Urinary bladder (tissue), 4 donors: ENCODE results near the gene UBR4. TPM values are rescaled to one million over a fixed set of nuclear protein-coding genes. Genes with fewer than 3 reads are reported as not detected.
"Not testable (repeated sequence)": the region's sequence is repeated elsewhere in the genome, so short reads cannot be mapped to it uniquely, and the experiment has no call there.

Experiments
- DNase-seq: peaks from one replicate; pipeline ENCODE4 v3.0.0-alpha.2; 2015; ENCODE audit errors: extremely low spot score
- H3K27ac ChIP-seq: one replicate; pipeline ENCODE4 v1.5.1; 2013; ENCODE audit warnings: low read depth, mild to moderate bottlenecking, moderate library complexity
- H3K36me3 ChIP-seq: one replicate; pipeline ENCODE4 v1.6.1; 2013; ENCODE audit warnings: mild to moderate bottlenecking, moderate library complexity; ENCODE audit not compliant: insufficient read depth
- H3K4me1 ChIP-seq: one replicate; pipeline ENCODE4 v1.6.1; 2013; ENCODE audit warnings: mild to moderate bottlenecking, moderate library complexity; ENCODE audit not compliant: insufficient read depth
- H3K4me3 ChIP-seq: one replicate; pipeline ENCODE4 v1.5.1; 2013; ENCODE audit warnings: low read depth, low read length
- WGBS: extraction: QIAGEN DNeasy Blood & Tissue Kit; methylation state at CpG from one replicate; pipeline ENCODE4 v1.1.7; 2013; 5-methylcytosine and 5-hydroxymethylcytosine counted together
- polyA plus RNA-seq: library from polyadenylated mRNA; stranded (reverse); fragments of 200-250 nt; gene quantifications from one replicate; pipeline ENCODE4 v1.2.3, GENCODE V29; 2013
- total RNA-seq: library from RNA; depleted of rRNA; stranded (reverse); fragments of >200 nt; gene quantifications from one replicate; pipeline ENCODE4 v1.2.3, GENCODE V29; 2014
- donor health status: healthy with polysubstance abuse.
- donor health status: healthy.

The UBR4 gene
- total RNA-seq (118 TPM), polyA plus RNA-seq (121 TPM)

DNA sequence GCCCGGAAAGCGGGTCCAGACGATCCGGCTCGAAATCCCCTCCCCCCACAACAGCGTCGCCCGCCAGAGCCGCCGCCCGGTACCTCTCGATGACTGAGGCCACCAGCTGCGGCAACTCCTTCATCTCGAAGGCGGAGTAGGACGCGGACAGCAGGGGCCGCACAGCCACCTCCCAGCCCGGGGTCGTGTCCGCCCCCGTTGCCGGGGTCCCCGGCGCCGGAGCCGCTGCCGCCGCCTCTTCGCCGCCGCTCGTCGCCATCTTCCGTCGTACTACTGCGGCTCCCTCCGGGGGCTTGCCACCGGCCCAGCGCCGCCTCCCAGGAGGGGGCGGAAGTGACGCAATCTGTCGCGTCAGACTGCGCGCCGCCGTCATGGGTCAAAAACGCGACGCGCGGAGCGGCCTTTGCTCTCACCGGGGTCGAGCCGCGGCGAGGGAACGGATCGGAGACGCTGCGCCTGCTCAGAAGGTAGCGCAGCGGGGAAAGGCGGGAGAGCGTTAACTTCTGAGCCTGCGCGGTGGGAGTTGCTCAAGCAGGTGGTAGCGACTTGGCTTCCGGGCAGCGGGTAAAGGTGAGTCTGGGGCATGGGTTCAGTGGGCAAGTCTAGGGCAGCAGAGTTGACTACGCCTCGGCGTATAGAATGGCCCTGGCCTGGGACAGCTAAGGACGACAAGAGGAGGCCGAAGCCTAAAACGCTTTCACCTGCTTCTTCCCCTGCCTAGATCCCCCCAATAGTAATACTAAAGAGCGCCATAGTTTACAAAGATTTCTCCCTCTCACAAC lies at the start of gene UBR4:
Gene UBR4 (minus strand): TSS at position 277 of the 782 bp plus-strand sequence. CDS start 18 bp downstream, at position 259.
- Histone ChIP-seq H3K4me1 (no peaks in the 10 kb centered on the region), H3K4me3 (peak within 1 kb of the TSS; percentile 85), H3K36me3 (no peaks in the 10 kb centered on the region), H3K27ac (peak within 1 kb of the TSS; percentile 95)
- DNase-seq = peak; percentile 77
- WGBS = under 1% methylated on average over 80 of the region's 80 CpGs

DNA sequence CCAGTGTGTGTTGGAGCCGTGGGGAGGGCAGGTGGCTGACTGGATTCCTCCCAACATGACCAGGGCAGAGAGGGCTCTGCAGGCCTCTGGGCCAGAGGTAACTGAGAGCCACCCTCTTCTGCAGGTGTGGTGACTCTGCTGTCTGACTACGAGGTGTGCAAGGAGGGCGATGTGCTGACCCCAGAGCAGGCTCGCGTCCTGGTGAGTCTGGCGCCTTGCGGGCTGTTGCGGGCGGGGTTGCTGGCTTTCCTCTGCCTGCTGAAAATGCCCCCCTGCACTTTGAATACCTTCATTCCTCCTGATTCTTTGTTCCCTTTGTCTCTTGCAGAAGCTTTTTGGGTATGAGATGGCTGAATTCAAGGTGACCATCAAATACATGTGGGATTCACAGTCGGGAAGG lies 48.3 kb upstream of the UBR4 start:
- no peak for DNase-seq
- 95% methylated on average over 10 of the region's 10 CpGs for WGBS
- Histone ChIP-seq H3K36me3 (no peaks in the 10 kb centered on the region), H3K4me1 (no peaks in the 10 kb centered on the region), H3K27ac (no peak overlapping the region), H3K4me3 (no peak overlapping the region)

DNA sequence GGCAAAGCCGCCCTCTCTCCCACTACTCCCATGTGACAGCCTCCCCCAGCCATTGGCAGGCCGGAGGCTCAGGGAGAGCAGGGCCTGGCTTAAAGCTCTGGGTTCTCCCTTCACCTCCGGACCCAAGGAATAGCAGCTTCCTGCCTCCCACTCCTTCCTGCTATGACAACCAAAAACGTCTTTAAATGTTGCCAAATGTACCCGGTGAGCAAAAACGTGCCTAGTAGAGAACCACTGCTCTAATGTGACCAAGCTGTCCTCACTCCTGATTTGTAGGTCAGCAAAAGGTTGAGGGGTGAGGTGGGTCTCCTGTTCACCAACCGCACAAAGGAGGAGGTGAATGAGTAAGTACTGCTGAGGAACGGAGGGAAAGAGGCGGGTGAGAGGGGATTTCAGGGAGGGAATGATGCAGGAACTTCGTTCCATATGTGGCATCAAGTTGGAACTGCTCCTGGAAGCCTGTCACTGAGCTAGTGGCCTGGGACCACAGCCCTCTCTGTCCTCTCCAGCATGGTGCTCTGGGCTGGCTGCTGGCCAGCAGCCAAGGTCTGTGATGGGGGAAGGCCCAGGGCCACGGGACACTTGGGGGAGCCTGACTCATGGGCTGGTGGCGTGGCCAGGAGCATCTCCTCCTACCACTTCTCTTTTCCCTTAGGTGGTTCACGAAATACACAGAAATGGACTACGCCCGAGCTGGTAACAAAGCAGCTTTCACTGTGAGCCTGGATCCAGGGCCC lies 47.3 kb upstream of the UBR4 start:
- no peak overlapping the region for H3K27ac ChIP-seq
- WGBS = 77% methylated on average over 15 of the region's 15 CpGs
- no peak for DNase-seq
- no peak overlapping the region for H3K4me3 ChIP-seq
- H3K36me3 ChIP-seq = no peaks in the 10 kb centered on the region
- no peaks in the 10 kb centered on the region for H3K4me1 ChIP-seq

DNA sequence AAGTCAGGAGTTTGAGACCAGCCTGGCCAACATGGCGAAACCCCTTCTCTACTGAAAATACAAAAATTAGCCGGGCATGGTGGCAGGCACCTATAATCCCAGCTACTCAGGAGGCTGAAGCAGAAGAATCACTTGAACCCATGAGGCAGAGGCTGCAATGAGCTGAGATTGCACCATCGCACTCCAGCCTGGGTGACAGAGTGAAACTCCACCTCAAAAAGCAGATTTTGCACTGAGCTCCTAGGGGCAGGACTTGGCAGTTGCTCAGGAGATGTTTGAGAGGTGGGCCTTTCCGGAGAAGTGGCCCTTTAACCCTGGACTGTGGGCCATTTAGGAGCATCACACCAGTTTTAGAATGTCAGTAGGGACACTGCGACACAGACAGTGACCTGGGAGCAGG lies 46.2 kb upstream of the UBR4 start:
- not testable (repeated sequence) for H3K4me1 ChIP-seq, H3K27ac ChIP-seq, H3K4me3 ChIP-seq, DNase-seq, H3K36me3 ChIP-seq
- WGBS = 94% methylated on average over 5 of the region's 5 CpGs

DNA sequence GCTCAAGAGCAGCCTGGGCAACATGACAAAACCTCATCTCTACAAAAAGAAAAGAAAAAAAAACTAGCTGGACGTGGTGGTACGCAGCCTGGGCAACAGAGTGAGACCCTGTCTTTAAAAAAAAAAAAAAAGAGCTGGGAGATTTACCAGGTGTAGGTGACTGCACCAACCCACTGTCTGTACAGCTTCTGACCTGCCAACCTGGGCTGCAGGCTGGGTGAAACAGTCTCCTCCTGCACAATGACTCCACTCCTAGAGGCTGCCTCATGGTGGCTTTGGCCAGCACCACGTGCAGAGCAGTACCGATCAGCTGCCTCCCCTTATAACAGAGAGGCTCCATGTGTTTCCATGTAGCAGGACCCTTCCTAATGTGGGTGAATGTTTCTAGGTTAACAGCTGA lies 45.2 kb upstream of the UBR4 start:
- 81% methylated on average over 4 of the region's 4 CpGs for WGBS
- Histone ChIP-seq H3K4me3 (no peak overlapping the region), H3K4me1 (no peaks in the 10 kb centered on the region), H3K36me3 (no peaks in the 10 kb centered on the region), H3K27ac (no peak overlapping the region)
- no peak for DNase-seq

DNA sequence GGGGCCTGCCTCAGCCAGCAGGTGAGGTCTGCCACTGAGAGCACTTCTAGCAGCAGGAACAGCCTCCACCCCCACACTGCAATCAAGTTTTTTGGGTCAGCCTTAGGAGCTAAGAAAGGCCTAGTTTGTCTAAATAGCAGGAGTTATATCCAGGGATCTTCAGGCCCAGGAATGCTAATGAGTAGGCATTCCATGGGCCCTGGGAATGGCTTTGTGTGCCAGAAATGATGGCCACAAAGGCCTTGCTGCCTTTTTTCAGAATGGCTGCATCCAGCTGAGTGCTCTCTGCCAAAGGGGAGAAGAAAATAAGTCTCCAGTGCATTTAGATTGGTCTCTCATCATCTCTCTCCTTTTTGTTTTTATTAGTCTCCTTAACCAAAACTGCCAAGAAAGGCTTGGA lies 44.4 kb upstream of the UBR4 start:
- H3K4me1 ChIP-seq = no peaks in the 10 kb centered on the region
- H3K4me3 ChIP-seq = no peak overlapping the region
- no peaks in the 10 kb centered on the region for H3K36me3 ChIP-seq
- DNase-seq = no peak
- no peak overlapping the region for H3K27ac ChIP-seq

DNA sequence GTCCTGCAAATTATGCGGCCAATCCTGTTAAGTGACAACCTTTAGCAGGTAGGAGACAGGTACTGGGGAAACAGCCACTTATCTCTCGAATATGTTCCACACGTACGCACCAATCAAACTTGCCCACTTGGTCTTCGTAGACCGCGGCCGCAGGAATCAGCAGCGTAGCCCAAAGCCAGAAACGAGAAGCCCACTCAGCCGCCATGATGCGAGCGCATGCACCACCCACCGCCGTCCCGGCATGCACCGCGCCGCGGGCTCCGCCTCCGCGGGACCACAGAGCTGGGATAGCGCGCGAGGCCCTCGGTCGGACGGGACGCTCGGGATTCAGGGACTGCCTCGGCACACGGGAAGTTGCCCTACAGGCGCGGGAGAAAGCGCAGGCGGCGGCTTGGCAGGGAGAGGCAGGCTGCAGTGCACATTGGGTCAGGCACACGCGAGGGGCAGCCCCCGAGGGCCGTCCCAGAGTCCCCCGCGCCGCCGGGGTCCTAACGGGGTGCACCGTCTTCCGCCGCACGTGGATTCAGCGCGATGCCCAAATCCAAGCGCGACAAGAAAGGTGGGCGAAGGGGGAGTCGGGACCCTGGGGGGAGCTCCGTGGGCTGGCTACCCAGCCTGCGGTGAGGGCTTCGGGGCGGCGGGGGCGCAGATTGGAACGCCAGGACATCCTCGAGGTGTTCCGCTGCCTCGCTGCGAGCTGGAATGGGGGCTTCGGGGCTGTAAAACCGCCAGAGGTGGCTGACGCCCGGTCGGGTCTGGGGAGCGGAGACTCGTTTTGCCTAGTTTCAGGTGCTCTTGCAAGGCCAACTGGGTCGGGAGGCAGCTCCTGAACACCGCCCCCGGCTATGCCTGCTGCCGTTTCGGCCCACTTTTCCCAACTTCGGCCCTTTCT lies 41.5 kb upstream of the UBR4 start, which contains the start of the genes EMC1 and MRTO4:
Gene EMC1 (minus strand): TSS at position 220 of the 892 bp plus-strand sequence. CDS start 15 bp downstream, at position 205.
Gene MRTO4 (plus strand): TSS at position 501 of the 892 bp plus-strand sequence. CDS start 31 bp downstream, at position 532.
- peak; percentile 65 for DNase-seq
- Histone ChIP-seq H3K36me3 (no peaks in the 10 kb centered on the region), H3K4me1 (no peaks in the 10 kb centered on the region), H3K27ac (peak within 1 kb of the TSS; percentile 97), H3K4me3 (peak within 1 kb of the TSS; percentile 78)
- under 1% methylated on average over 81 of the region's 81 CpGs for WGBS

DNA sequence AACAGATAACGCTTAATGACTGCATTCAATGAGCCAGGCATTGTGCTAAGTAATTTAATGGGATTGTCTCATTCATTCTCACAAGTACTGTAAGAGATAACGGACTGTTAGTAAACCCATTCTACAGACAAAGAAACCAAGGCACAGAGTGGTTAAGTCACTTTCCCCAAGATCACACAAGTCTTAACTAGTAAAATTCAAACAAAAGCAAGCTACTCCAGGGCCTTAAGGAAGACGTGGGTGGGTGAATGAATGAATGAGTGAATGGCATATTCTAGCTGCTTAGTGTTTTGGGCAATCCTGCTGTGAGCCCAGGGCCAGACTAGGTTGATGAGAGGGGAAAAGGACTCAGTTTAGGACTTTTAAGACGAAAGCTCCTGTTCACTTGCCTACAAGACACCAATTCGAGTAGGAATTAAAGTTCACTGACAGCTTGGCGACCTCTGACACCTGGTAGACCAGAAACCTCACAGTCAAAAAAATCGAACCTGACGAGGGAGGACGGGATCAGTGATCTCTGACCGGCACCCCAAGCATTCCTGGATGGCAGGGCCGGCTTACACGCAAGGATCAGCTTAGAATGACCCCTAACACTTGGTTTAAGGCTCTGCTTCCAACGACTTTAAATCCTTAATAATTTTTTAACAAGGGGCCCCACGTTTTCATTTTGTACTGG lies 40.7 kb upstream of the UBR4 start:
- WGBS = 12% methylated on average over 14 of the region's 14 CpGs
- Histone ChIP-seq H3K4me3 (peak overlapping the region; percentile 78), H3K4me1 (no peaks in the 10 kb centered on the region), H3K36me3 (no peaks in the 10 kb centered on the region), H3K27ac (no peak overlapping the region)
- no peak for DNase-seq

DNA sequence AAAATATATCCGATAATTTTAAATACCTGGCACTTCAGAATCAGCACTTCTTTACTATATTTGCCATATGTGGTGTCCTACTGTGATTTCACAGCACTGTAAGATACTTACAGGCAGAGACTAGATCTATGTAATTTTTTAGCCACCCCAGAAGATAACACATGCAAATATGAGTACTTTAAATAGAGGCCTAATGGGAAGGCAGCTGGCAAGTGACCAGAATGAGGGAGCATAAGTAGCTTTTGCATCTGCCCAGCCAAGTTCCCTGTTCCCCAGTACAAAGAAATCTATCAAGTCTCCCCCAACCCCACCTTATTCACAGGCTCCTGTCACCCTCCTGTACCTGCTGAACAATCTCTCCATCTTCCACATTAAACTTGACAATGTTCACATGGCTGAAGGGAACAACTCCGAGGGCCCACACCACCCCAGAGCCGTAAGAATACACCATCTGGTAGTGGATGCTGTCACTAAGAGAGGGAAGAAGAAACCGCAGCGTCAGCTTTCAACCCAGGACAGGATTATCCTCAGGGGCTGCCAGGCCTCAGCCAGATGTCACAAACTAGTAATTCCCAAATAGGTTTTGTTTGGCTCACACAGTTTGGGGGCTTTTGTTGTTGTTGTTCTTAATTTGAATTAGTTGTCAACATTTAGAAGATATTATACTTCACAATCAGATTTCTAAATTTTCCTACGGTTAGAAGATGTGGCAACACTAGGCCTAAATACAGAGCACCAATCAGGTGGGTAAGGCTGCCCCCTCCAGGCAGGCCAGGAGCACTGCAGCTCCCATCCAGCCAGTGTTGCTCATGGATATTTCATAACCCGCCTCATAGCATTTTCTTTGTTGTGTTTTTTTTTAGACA lies 30.8 kb upstream of the UBR4 start:
- Histone ChIP-seq H3K36me3 (peaks cover 7% of the 10 kb centered on the region), H3K4me3 (no peak overlapping the region), H3K4me1 (no peaks in the 10 kb centered on the region), H3K27ac (peak overlapping the region; percentile 40)
- no peak for DNase-seq
- 49% methylated on average over 7 of the region's 7 CpGs for WGBS

DNA sequence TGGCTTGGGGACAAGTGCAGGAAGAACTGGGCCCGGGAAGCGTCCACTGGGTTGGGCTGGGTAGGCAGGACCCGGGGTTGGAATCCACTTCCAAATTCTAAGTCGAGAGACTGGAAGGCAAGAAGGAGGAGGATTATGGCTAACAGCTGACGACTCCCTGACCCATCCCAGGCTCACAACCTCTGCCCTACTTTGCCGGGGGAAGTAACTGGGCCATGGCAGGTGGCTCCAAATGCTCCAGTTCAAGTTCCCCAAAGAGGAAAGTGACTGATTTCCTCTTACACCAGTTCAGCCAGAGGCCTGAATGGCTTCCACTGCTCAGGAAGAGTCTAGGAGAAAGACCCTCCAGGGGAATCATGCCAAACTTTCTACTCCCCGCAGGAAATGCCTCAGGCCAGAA lies 29.8 kb upstream of the UBR4 start:
- Histone ChIP-seq H3K4me1 (no peaks in the 10 kb centered on the region), H3K36me3 (peaks cover 7% of the 10 kb centered on the region)

DNA sequence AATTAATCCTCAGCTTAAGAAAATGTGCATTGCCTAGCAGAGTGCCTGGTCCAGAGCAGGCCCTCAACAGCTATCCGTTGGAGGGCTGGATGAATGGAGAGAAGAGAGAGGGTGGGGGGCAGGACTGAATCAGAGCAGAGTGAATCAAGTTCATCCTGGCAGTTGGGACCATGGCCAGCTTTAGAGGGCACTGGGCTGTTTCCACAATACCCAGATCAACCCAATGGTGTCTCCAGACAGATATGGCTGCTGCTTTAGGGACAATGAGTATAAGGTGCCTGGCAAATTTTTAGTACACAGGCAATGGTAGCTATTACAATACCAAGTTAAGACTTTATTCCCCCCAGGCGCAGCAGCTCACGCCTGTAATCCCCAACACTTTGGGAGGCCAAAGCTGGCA lies 24.2 kb upstream of the UBR4 start:
- Histone ChIP-seq H3K27ac (no peak overlapping the region), H3K4me1 (no peaks in the 10 kb centered on the region), H3K4me3 (no peak overlapping the region), H3K36me3 (peaks cover 5% of the 10 kb centered on the region)
- DNase-seq = no peak
- WGBS = 90% methylated on average over 3 of the region's 3 CpGs

More for the DNA sequence above, 29.8 kb upstream of the UBR4 start:
- no peak overlapping the region for H3K4me3 ChIP-seq
- no peak for DNase-seq
- no peak overlapping the region for H3K27ac ChIP-seq
- 83% methylated on average over 7 of the region's 7 CpGs for WGBS

DNA sequence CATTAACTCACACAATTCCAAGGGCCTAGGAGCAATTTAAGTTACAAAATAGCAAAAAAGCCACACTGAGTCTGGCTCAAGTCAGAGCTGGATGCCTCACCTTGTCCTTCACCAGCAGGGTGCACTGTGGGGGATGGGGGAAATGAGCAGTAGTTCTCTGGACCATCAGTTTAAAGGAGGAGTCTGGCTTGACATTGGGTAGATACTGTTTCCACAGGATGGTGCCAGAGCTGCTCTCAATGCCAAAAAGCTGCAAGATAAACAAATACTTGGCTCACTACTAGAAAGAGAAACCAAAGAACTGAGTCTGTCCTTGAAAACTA lies 22.4 kb upstream of the UBR4 start:
- H3K4me1 ChIP-seq = no peaks in the 10 kb centered on the region
- H3K27ac ChIP-seq = no peak overlapping the region
- peaks cover 2% of the 10 kb centered on the region for H3K36me3 ChIP-seq
- DNase-seq = no peak
- no peak overlapping the region for H3K4me3 ChIP-seq
